NCI-H1417 treated with DMSO at 0.1 percent for 48 hours (cell line): ENCODE data around the gene MYO18B.

ENCODE experiments used
- DNase-seq: peaks from one replicate; lab custom pipeline; 2025; lab: John Stamatoyannopoulos, UW

MYO18B gene

DNA sequence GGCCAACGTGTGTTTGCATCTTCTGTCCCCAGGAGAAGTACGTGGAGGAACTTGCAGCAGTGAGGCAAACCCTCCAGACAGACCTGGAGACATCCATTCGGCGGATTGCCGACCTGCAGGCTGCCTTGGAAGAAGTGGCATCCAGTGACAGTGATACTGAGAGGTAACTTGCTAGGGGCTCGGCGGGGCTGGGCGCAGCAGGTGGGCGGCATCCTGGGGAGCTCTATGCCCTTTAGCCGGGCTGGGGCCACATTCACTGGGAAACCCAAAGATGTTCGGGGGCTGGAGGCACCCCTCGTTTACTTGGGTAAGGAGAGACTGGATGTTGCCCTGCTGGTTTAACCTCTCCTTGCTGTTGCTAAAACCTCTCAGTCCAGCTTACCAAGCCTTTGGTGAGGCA, 250.3 kb downstream of the MYO18B start:
- no peak for DNase-seq

GRCh38 chr22:25996669-25997068, 254.7 kb downstream of the MYO18B start:
- DNase-seq = no peak

DNA sequence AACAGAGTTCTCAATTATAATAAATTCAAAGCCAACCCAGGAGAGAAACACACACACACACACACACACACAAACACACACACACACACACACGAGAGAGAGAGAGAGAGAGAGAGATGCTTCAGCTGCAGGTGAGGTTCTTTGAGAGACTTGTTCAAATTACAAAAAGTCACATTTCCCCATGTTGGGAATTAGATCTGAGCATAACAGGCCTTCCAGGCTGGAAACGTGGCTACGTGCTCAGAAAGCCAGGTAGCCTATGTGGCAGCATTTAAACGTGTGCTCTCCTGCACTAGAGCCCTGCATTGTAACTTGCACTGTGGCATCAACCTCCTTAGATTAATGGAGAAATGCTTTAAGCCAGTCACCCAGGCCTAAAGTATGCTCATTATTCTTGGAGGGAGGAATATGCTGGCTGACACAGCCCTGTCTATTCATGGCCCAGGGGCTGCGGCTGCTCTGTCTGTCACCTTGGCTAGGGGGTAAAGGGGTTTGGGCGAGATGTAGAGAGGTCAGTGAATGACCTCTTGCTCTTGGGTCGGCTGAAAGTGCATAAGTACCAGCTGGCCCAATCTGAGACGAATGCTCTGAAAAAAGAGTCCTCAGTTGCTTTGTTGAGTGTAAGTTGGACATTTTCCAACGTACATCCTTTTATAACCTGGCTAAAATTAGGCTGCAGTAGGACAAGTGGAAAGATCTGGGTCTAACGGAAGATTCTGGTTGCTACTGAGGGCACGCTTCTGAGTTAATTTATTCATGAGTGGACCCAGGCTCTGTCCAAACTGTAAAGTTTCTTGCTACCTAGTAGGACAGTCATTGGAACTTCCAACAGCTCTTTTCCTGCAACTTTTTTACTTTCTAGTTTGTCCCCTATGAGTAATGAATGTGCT, 256.1 kb downstream of the MYO18B start:
- DNase-seq = no peak

DNA sequence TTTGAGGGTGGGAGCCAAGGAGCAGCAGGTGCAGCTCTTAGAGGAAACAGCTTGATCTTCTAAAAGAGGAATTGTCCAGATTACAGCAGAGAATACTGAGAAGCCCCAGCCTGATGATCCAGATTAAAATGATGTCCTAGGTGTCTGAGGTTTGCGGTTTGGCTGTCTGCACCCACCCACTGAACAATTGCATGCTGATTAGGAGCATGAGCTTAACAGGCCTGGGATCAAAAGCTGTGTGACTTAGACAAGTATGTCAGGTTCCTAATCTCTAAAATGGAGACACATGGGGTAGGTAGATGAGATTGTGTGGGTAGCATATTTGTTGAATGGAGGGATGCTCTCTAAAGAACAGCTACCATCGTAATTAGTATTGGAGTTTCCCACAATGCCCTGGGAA, 260.5 kb downstream of the MYO18B start:
- no peak for DNase-seq

DNA sequence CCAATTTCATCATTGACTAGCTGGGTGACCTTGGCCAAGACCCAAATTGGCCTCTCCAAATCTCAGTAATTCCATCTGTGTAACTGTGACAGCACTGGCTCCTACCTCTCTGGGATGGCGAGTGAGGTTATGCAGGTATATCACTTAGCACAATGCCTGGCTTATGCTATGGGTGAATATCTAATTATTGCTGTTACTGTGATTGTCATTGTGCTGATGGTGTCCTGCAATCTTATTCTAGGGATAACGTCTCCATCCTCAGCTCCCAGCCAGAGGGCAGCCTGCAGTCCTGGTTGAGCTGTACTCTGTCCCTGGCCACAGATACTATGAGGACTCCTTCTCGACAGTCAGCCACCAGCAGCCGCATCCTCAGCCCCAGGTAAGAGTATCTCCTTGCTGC, 262.5 kb downstream of the MYO18B start:
- DNase-seq = no peak

DNA sequence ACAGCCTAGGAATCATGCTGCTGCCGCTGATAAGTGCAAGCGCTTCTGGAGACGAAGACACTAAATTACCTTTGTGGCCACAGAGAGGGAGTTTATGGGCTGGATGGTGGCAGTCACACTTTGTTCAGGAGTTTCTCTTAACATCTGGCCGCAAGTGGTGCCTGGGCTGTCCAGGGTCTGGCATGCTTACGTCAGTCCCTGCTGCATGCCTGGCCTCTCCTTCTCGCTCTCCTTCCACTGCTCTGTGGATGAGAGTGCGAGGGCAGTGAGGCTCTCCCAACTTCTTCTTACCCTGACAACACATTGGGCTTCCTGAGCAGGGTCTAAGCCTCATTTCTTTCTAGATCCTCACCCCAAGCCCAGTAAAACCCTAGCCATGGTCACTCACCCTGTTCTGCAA, 266.6 kb downstream of the MYO18B start:
- DNase-seq = no peak

DNA sequence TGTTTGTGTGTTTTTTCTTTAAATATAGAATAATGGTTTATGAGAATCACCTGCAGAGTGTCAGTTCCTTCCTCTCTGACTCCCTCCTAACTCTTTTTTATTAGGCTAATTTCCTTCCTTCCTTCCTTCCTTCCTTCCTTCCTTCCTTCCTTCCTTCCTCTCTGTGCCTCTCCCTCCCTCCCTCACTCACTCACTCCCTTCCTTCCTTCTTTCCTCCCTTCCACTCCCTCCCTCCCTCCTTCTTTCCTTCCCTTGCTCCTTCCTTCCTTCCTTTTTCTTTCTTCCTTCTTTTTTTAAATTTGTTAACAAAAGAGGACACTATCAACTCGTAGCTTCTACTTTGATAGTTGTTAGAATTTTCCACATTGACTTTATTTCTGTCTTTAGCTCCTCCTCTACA, 274.9 kb downstream of the MYO18B start:
- no peak for DNase-seq

GRCh38 chr22:26017932-26018331, 275.9 kb downstream of the MYO18B start:
- no peak for DNase-seq

DNA sequence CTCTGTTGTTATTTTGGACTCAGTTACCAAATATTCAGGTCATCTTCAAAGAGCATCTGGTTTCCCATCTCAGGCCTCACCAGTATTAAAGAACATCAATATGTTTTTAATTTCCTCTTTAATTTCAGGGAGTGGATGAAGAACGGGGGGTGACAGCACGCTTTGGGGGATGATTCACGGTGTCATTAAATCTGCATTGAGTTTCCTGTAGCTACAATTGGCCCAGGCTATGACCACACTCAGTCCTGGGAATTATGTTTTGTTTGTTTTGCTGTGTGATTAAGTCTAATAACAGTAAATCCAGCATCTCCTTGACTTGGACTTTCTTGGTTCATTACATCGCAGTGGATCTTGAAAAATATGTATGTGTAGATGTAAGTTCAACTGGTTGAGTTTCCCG, 277.6 kb downstream of the MYO18B start:
- DNase-seq = no peak

DNA sequence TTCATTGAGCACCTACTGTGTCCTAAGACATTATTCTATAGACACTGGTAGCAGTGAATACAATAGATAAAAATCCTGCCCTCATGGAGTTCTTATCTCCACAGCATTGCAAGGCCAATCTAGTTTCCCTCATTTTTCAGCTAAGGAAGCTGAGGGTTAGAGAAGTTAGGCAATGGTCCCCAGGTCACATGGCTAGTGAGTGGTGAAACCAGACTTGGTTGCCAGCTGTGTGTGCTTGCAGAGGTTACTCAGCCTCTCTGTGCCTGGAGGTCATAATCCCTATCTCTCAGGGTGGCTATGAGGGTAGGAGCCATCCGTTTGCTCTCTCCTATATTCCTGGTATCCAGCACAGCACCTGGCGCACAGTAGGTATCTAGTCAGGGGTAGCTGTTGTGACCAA, 279.5 kb downstream of the MYO18B start:
- DNase-seq = no peak

DNA sequence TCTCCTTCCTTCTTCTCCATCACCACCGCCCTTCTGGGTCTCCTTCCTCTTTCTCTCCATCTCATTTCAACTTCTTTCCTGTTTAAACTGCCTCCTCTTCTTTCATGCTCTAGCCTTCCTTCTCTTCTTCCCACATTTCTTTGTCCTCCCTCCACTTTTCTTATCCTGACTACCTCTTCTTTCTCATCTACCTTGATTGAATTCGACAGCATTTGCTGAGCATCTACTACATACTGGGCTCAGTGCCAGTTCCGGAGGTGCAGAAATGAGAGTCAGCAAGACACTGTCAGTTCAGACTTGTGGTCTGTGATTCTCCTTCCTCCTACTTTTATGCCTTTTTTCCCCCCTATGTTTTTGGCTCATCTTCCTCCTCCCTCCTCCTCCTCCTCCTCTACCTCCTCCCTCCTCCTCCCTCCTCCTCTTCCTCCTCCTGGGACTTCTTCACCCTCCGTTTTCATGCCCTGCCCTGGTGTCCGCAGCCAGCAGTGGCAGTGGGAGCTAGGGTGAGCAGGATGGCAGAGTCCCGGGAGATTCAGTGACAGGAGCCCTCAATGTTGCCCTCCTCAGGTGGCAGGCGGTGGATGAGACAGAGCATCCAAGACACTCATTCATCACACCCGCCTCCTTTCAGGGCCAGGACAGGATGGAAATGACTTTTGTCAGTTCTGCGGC, 281.3 kb downstream of the MYO18B start:
- DNase-seq = no peak

GRCh38 chr22:26025626-26026025, 283.6 kb downstream of the MYO18B start:
- DNase-seq = no peak

DNA sequence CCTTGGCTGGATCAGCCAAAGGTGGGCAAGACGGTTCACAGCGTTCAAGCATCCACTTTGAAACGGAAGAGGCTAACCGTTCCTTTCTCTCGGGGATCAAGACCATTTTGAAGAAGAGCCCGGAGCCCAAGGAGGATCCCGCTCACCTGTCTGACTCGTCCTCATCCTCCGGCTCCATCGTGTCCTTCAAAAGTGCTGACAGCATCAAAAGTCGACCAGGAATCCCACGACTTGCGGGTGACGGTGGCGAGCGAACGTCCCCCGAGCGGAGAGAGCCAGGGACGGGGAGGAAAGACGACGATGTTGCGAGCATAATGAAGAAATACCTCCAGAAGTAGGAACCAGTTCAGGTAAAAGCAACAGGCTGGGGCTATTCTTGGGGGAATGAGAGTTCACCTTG, 285.4 kb downstream of the MYO18B start:
- DNase-seq = no peak

DNA sequence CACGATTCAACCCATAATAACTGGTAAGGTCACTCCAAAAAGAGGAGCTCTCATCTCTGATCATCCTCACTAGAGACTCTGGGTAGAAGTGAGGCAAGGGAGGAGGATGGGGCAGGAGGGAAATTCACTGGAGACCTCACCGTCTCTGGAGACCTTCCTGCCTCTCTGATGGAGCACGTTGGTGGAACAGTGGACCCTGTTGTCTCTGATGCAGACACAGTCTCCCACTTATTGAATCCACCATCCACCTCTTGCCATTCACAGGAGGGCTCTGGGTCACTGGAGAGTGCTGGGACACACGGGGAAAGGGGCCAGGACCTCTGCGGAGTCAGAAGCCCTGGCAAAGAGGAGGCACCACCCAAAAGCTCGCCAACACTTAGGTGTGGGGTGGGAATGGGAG, 289.7 kb downstream of the MYO18B start:
- DNase-seq = no peak

- no peak for DNase-seq
Observed at GRCh38 chr22:26033071-26033470, 291.1 kb downstream of the MYO18B start.

DNA sequence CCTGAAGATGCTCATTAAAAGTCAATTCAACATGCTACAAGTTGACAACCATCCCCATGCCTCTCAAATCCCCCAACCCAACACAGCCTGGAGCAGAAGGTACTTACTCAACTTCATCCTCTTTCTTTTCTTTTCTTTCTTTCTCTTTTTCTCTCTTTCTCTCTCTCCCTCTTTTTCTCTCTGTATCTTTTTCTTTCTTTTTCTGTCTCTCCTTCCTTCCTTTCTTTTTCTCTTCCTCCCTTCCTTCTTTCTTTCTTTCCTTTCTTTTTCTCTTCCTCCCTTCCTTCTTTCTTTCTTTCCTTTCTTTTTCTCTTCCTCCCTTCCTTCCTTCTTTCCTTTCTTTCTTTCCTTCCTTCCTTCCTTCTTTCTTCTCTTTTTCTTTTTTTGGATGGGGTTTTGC, 291.6 kb downstream of the MYO18B start:
- DNase-seq = no peak

- no peak for DNase-seq
Observed at GRCh38 chr22:26035523-26035922, 293.5 kb downstream of the MYO18B start.

GRCh38 chr22:26038365-26038764, 296.4 kb downstream of the MYO18B start:
- no peak for DNase-seq

GRCh38 chr22:26041931-26042330, 299.9 kb downstream of the MYO18B start:
- DNase-seq = no peak

DNA sequence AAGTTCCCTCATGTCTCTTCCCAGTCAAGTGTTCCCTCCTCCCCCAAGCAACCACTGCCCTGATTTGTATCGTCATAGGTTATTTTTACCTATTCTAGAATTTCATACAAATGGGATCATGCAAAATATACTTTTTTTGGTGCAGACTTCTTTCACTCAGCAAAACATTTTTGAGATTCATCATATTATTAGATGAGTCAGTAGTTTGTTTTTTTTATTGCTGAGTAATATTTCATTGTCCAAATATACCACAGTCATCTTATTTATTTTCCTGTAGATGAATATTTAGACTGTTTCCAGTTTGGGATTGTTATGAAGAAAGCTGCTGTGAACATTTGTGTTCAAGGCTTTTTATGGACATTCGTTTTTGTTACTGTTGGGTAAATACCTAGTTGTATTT, 301.0 kb downstream of the MYO18B start:
- no peak for DNase-seq

DNA sequence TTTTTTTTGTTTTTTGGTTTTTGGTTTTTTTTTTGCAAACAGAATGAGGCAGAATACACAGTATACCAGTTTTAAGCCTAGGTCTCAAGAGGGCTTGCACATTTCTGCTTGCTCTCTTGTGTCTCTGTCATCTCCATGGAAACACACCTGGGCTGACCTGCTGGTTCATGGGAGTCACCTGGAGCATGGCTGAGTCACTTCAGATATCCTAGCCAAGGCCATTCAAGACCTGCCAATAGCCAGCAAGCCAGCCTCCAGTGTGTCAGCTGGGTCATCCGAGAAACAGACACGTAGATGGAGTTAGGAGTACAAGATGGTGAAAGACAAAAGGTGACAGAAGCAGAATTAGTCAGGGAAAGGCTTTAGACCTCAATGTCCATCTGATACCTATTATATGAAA, 303.1 kb downstream of the MYO18B start:
- DNase-seq = no peak

- peak; percentile 50 for DNase-seq
Observed at GRCh38 chr22:26045860-26046259, 303.9 kb downstream of the MYO18B start.

GRCh38 chr22:26047516-26047915, 305.5 kb downstream of the MYO18B start:
- no peak for DNase-seq

DNA sequence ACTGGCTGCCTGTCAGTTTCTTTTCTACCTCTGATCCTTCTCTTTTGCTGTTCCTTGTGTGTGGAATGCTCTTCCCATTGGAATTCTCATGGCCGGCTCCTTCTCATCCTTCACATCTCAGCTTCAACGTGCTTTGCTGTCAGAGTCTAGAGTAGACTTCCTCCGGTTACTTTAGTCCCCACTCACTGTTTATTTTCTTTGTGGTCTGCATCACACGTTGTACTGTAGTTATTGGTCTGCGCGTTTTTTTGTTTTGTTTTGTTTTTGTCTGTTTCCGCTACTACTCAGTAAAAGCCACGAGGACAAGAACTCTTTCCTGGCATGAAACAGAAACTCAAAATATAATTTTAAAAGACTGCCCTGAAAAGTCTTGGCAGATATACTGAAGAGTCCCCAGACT, 305.9 kb downstream of the MYO18B start:
- no peak for DNase-seq
